Osteocyte (in vitro differentiated cells): ENCODE data around the gene GPC6. TPM values are rescaled to one million over a fixed set of nuclear protein-coding genes. Genes with fewer than 3 reads are reported as not detected.

Source experiments
- DNase-seq: peaks from one replicate; pipeline ENCODE4 v3.0.0; 2021; ENCODE audit warnings: mixed read lengths; ENCODE audit not compliant: unreplicated experiment; ENCODE audit errors: extremely low spot score
- H3K27ac Mint-ChIP-seq: one replicate; pipeline ENCODE4 v1.8.0; 2021; ENCODE audit warnings: mild to moderate bottlenecking, mixed read lengths; ENCODE audit not compliant: unreplicated experiment
- H3K27me3 Mint-ChIP-seq: one replicate; pipeline ENCODE4 v1.8.0; 2021; ENCODE audit warnings: mixed read lengths; ENCODE audit not compliant: unreplicated experiment
- H3K36me3 Mint-ChIP-seq: one replicate; pipeline ENCODE4 v1.8.0; 2021; ENCODE audit warnings: mixed read lengths; ENCODE audit not compliant: unreplicated experiment
- H3K4me1 Mint-ChIP-seq: one replicate; pipeline ENCODE4 v1.8.0; 2021; ENCODE audit warnings: mixed read lengths; ENCODE audit not compliant: unreplicated experiment
- H3K4me3 Mint-ChIP-seq: one replicate; pipeline ENCODE4 v1.8.0; 2021; ENCODE audit warnings: mild to moderate bottlenecking, moderate library complexity, mixed read lengths; ENCODE audit not compliant: unreplicated experiment
- H3K9me3 Mint-ChIP-seq: one replicate; pipeline ENCODE4 v1.8.0; 2021; ENCODE audit warnings: mixed read lengths; ENCODE audit not compliant: unreplicated experiment
- total RNA-seq: library from RNA; stranded (reverse); gene quantifications from 2 replicates; pipeline ENCODE4 v1.2.1, GENCODE V29; 2021
- TF ChIP-seq, protein P1 (sequence below): fragments of 200-600 bp; sonication (generic); IDR thresholded peaks from 2 replicates; pipeline ENCODE4 v1.5.0; 2021; ENCODE audit warnings: antibody characterized with exemption, mild to moderate bottlenecking, moderate library complexity

GPC6 gene
- total RNA-seq, 1 donor from 2014 or later: 125 TPM

DNA sequence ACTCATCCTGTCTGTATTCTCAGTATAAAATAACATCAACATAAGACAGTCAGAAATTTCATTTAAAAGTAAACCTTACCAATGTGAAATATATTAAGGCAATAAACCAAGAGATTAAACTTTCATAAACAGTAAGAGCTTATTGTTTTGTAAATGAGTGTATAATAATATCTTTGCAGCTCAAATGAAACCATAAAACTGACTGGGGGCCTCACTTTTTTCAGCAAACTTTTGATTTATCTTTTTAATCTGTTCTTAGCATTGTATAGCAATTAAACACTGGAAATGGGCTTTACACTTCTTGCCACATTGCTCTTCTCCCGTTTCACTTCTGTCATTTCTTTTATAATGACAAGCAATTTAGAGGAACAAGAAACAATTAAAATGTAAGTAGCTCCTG lies 580.3 kb downstream of the GPC6 start:
- peaks cover 3% of the 10 kb centered on the region for H3K9me3 Mint-ChIP-seq
- DNase-seq: no peak
- no peak overlapping the region for H3K27ac Mint-ChIP-seq
- no peak overlapping the region for H3K4me3 Mint-ChIP-seq
- peaks cover 14% of the 10 kb centered on the region for H3K4me1 Mint-ChIP-seq
- no peaks in the 10 kb centered on the region for H3K27me3 Mint-ChIP-seq
- H3K36me3 Mint-ChIP-seq: peaks cover 8% of the 10 kb centered on the region
- TF ChIP-seq, protein P1, sequence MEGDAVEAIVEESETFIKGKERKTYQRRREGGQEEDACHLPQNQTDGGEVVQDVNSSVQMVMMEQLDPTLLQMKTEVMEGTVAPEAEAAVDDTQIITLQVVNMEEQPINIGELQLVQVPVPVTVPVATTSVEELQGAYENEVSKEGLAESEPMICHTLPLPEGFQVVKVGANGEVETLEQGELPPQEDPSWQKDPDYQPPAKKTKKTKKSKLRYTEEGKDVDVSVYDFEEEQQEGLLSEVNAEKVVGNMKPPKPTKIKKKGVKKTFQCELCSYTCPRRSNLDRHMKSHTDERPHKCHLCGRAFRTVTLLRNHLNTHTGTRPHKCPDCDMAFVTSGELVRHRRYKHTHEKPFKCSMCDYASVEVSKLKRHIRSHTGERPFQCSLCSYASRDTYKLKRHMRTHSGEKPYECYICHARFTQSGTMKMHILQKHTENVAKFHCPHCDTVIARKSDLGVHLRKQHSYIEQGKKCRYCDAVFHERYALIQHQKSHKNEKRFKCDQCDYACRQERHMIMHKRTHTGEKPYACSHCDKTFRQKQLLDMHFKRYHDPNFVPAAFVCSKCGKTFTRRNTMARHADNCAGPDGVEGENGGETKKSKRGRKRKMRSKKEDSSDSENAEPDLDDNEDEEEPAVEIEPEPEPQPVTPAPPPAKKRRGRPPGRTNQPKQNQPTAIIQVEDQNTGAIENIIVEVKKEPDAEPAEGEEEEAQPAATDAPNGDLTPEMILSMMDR: no peak

DNA sequence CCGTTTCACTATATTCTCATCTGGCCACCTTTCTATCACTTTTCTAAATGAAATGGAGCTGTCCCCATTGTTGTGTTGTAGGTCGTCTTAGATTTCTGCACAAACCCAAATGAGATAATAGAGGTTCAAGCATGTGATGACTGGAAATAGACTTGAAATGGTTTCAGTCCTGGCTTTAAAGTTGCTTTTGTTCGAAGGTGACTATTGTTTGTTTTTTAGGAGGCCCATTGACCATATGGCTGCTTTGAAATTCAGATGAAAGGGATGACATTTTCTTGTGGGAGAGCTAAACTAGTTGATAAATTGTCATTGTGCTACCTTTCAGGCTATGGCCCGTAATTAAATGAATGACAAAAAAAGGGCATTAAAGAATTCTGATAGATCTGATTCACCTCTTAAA lies 583.7 kb downstream of the GPC6 start:
- Mint-ChIP-seq H3K27me3 (no peaks in the 10 kb centered on the region), H3K36me3 (peaks cover 2% of the 10 kb centered on the region), H3K4me1 (peaks cover 6% of the 10 kb centered on the region), H3K27ac (no peak overlapping the region), H3K9me3 (no peaks in the 10 kb centered on the region), H3K4me3 (no peak overlapping the region)
- DNase-seq: no peak
- TF ChIP-seq, protein P1: no peak

DNA sequence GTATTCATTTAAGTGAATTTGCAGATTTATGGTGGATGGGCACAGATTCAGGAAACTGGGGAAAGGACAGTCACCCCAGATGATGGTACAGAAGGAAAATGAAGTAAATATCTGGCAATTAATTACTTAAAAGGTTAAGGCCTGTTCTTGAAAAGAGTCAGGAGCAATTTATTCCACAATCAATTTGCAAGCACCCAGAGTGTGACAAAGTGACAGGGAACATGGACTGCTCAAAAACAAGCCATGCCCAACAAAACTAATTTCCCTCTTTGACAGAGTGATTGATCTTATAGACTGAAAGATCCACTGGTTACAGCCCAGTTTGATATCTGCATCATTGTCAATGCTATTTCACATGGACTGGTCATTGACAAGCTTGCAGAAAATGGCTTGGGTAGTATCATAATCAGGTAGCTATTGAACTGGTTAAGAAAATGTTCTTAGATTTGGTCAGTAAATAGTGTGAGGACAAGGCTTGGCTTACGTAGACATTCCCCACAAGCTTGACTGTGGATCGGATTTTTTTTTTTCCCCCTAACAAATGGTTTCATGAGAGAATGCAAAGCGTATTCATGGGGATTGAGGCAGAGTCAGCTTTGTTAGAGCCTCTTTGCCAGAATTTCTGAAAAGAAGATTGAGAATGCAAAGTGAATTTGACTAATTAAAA lies 584.6 kb downstream of the GPC6 start:
- Mint-ChIP-seq H3K9me3 (no peaks in the 10 kb centered on the region), H3K27me3 (no peaks in the 10 kb centered on the region), H3K4me3 (no peak overlapping the region), H3K36me3 (peaks cover 5% of the 10 kb centered on the region), H3K27ac (no peak overlapping the region), H3K4me1 (peaks cover 6% of the 10 kb centered on the region)
- DNase-seq: no peak
- TF ChIP-seq, protein P1: no peak

DNA sequence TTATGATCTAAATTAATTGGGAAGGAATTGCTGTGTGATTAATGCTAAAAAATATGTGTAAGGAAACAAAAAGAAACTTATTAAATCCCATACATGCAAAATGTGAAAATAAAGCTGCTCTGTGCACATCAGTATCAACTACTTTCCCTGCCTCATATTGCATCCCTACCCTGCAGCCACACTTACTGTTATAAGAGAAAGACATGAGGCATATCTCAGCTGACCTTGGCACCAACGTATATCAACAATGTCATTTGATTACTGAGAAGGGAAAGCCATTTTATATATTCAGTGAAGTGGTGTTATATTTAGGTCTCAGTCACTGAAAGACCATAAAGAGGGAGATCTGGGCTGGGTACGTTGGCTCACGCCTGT lies 585.1 kb downstream of the GPC6 start:
- H3K27ac Mint-ChIP-seq: no peak overlapping the region
- peaks cover 6% of the 10 kb centered on the region for H3K4me1 Mint-ChIP-seq
- no peak for DNase-seq
- no peaks in the 10 kb centered on the region for H3K27me3 Mint-ChIP-seq
- TF ChIP-seq, protein P1: no peak
- H3K9me3 Mint-ChIP-seq: no peaks in the 10 kb centered on the region
- H3K4me3 Mint-ChIP-seq: no peak overlapping the region
- H3K36me3 Mint-ChIP-seq: peaks cover 7% of the 10 kb centered on the region

DNA sequence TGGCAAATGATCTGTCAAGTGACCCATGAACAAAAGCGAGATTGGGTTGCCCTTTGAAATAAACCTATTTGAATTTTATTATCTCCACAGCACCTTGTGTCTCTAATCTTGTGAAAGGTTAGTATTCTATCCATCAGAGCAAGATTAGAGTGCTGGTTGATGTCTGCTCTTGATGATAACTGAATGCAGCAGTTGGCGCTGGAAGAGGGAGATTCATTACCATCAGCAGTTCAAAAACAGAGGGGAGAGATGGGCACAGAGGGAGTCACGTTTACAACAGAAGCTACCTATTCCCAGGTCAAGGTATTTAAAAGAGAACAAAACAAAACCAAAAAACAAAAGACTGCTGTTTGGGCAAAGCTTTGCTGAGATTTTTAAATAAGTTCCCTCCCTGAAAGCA lies 588.1 kb downstream of the GPC6 start:
- DNase-seq: no peak
- no peak overlapping the region for H3K4me3 Mint-ChIP-seq
- H3K27me3 Mint-ChIP-seq: no peaks in the 10 kb centered on the region
- no peak overlapping the region for H3K27ac Mint-ChIP-seq
- TF ChIP-seq, protein P1: no peak
- peaks cover 11% of the 10 kb centered on the region for H3K4me1 Mint-ChIP-seq
- H3K9me3 Mint-ChIP-seq: no peaks in the 10 kb centered on the region
- H3K36me3 Mint-ChIP-seq: peaks cover 5% of the 10 kb centered on the region
